HCT116 (cell line): ENCODE results near the gene KIF5A. TPM values are rescaled to one million over a fixed set of nuclear protein-coding genes. Genes with fewer than 3 reads are reported as not detected.

Experiments used
- ATAC-seq: fragments of 200-7000 bp; cut with Tn5 transposase; 2 replicates; pipeline ENCODE4 v1.9.1; 2020; ENCODE audit warnings: mild to moderate bottlenecking, moderate library complexity
- BruUV-seq: library from RNA; stranded (reverse); fragments of 400-500 nt; replicated peaks from 2 replicates; lab custom pipeline; 2021; lab: Mats Ljungman, UMichigan
- CTCF ChIA-PET: fragments of 300-600 bp; sonication (Branson Sonifier 250); formaldehyde crosslinking; loops from one replicate; lab custom pipeline; 2021; ENCODE audit warnings: antibody characterized with exemption; lab: Charles Lee
- POLR2A ChIA-PET: fragments of 300-600, 350-600 bp; sonication (Branson Sonifier 250); formaldehyde crosslinking; loops from one replicate; lab custom pipeline; 2021; ENCODE audit warnings: antibody characterized with exemption; lab: Charles Lee
- RAD21 ChIA-PET, 2 experiments: fragments of 300-600 bp; sonication (Branson Sonifier 250); formaldehyde crosslinking; loops; one replicate each; lab custom pipeline; 2023; ENCODE audit warnings: low total read pairs in 2 of 2; ENCODE audit not compliant: uncharacterized antibody in 2 of 2, unreplicated experiment in 2 of 2, low non-redundant PET in 1 of 2; lab: Charles Lee
- DNase-seq: peaks from one replicate; pipeline ENCODE4 v3.0.0-alpha.2; 2010; ENCODE audit warnings: low read depth, low spot score
- H2AFZ ChIP-seq: fragments of 200-600 bp; shearing (Covaris generic), sonication (generic); 2 replicates; pipeline ENCODE4 v1.6.1; 2017; ENCODE audit warnings: low read depth, mixed run types, mixed read lengths, antibody characterized with exemption, low read length; ENCODE audit not compliant: poor library complexity, severe bottlenecking
- H3K27ac ChIP-seq: 2 replicates; pipeline ENCODE4 v1.5.1; 2012; ENCODE audit warnings: low read depth, low read length
- H3K27me3 ChIP-seq: fragments of 200-600 bp; sonication (generic); 2 replicates; pipeline ENCODE4 v1.6.1; 2016; ENCODE audit warnings: mixed run types, low read length, mixed read lengths; ENCODE audit not compliant: insufficient read depth
- H3K36me3 ChIP-seq, 2 experiments: fragments of 200-500 bp in 1 of 2; fragments of 200-600 bp in 1 of 2; sonication (Bioruptor generic) in 1 of 2; sonication (generic) in 1 of 2; 2 replicates each; pipeline versions ENCODE4 v1.5.1 to v1.6.1; 2014 to 2016; ENCODE audit warnings: low read length in 2 of 2, inconsistent platforms in 1 of 2, mixed read lengths in 1 of 2, mixed run types in 1 of 2; ENCODE audit not compliant: insufficient read depth in 2 of 2, control insufficient read depth in 1 of 2
- H3K4me1 ChIP-seq, 2 experiments: fragments of 200-600 bp in 1 of 2; sonication (generic) in 1 of 2; 2 replicates each; pipeline versions ENCODE4 v1.5.1 to v1.6.1; 2012 to 2017; ENCODE audit warnings: low read length in 2 of 2, inconsistent platforms in 1 of 2, mild to moderate bottlenecking in 1 of 2, mixed read lengths in 1 of 2, mixed run types in 1 of 2, moderate library complexity in 1 of 2; ENCODE audit not compliant: insufficient read depth in 2 of 2, control insufficient read depth in 1 of 2
- H3K4me2 ChIP-seq: fragments of 200-600 bp; sonication (generic); 2 replicates; pipeline ENCODE4 v1.6.1; 2017; ENCODE audit warnings: mixed run types, low read length, mixed read lengths
- H3K4me3 ChIP-seq, 2 experiments: fragments of 200-600 bp in 1 of 2; sonication (generic) in 1 of 2; replicated peaks in 1 of 2; 2 replicates each; pipeline ENCODE4 v1.5.1; 2011 to 2016; ENCODE audit warnings: low read length in 2 of 2, control low read depth in 1 of 2, low read depth in 1 of 2, mild to moderate bottlenecking in 1 of 2, mixed read lengths in 1 of 2, mixed run types in 1 of 2
- H3K79me2 ChIP-seq: fragments of 200-600 bp; sonication (generic); 2 replicates; pipeline ENCODE4 v1.6.1; 2017; ENCODE audit warnings: mild to moderate bottlenecking, mixed run types, low read length, moderate library complexity, mixed read lengths; ENCODE audit not compliant: insufficient read depth
- H3K9ac ChIP-seq: fragments of 200-600 bp; sonication (generic); 2 replicates; pipeline ENCODE4 v1.6.1; 2016; ENCODE audit warnings: low read length, mixed read lengths
- H3K9me2 ChIP-seq: fragments of 200-600 bp; sonication (generic), shearing (Covaris generic); 2 replicates; pipeline ENCODE4 v1.6.1; 2017; ENCODE audit warnings: mixed run types, mild to moderate bottlenecking, moderate library complexity; ENCODE audit not compliant: insufficient read depth
- H3K9me3 ChIP-seq, 2 experiments: fragments of 200-500 bp in 1 of 2; fragments of 200-600 bp in 1 of 2; sonication (Bioruptor generic) in 1 of 2; sonication (generic) in 1 of 2; 2 replicates each; pipeline ENCODE4 v1.6.1; 2014 to 2017; ENCODE audit warnings: low read length in 2 of 2, mixed read lengths in 2 of 2, inconsistent platforms in 1 of 2, low read depth in 1 of 2, mild to moderate bottlenecking in 1 of 2, mixed run types in 1 of 2, moderate library complexity in 1 of 2; ENCODE audit not compliant: control insufficient read depth in 1 of 2, insufficient read depth in 1 of 2
- H4K20me1 ChIP-seq: fragments of 200-600 bp; sonication (generic), shearing (Covaris generic); 2 replicates; pipeline ENCODE4 v1.6.1; 2017; ENCODE audit warnings: mixed run types, mild to moderate bottlenecking, moderate library complexity; ENCODE audit not compliant: insufficient read depth
- CBX3 ChIP-seq: IDR thresholded peaks from 2 replicates; pipeline ENCODE4 v1.6.1; 2012; ENCODE audit warnings: low read depth
- ELF1 ChIP-seq: IDR thresholded peaks from 2 replicates; pipeline ENCODE4 v1.6.1; 2012; ENCODE audit warnings: low read depth, borderline replicate concordance
- EZH2 ChIP-seq: fragments of 200-600 bp; sonication (generic); IDR thresholded peaks from 2 replicates; pipeline ENCODE4 v1.6.1; 2017; ENCODE audit warnings: antibody characterized with exemption, mixed run types
- RAD21 ChIP-seq: IDR thresholded peaks from 2 replicates; pipeline ENCODE4 v1.6.1; 2012; ENCODE audit warnings: low read depth, mild to moderate bottlenecking
- ZFX ChIP-seq: fragments of 450-650 bp; IDR thresholded peaks from 2 replicates; pipeline ENCODE4 v1.6.1; 2017
- intact Hi-C: fragments of 100-400 bp; cut with micrococcal nuclease; formaldehyde crosslinking; loops from 2 replicates; pipeline ENCODE4 v1.10.0; 2022
- total RNA-seq: library from RNA; stranded (reverse); gene quantifications from one replicate; pipeline ENCODE4 v1.2.1, GENCODE V29; 2021; ENCODE audit not compliant: unreplicated experiment
- TF ChIP-seq, protein P1 (sequence below): IDR thresholded peaks from 2 replicates; pipeline ENCODE4 v1.6.1; 2011; ENCODE audit warnings: mild to moderate bottlenecking, low read length, moderate library complexity; ENCODE audit not compliant: insufficient replicate concordance; ENCODE audit errors: extremely low read depth

KIF5A gene
- total RNA-seq, 1 experiment from 2014 or later = 5.2 TPM

DNA sequence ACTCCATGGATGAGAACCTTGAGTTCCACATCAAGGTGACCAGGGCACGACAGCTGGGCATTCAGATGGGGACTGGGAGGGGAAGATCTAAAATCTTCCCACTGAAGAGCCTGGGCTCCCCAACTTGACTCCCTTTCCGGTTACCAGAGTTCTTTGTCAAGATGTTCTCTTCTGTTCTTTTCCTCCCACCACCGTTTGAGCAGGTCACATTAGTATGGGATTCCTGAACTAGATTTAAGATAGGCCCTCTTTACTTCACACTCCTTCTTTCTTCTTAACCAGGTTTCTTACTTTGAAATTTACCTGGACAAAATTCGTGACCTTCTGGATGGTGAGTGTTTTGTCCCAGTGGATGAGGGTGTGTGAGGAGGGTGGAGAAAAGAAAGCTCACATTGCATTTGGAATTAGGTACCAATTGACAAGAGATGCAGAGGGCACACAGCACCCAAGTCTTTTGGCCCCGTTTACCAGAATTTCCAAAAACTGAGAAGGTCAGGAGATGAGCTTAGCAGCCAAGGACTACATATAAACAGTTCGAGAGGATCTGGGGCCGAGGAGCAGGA lies 14.4 kb downstream of the KIF5A start:
- intact Hi-C loops = no loop called here
- RAD21 ChIA-PET = no interaction called here
- no peaks in the 10 kb centered on the region for H3K9me2 ChIP-seq
- no peak for DNase-seq
- H3K27ac ChIP-seq = no peak overlapping the region
- no peak overlapping the region for H2AFZ ChIP-seq
- H3K9me3 ChIP-seq = no peaks in the 10 kb centered on the region
- POLR2A ChIA-PET = no interaction called here
- H3K36me3 ChIP-seq = no peaks in the 10 kb centered on the region; a peak in 2 of 4 replicates
- TF ChIP-seq ELF1 = no peak
- no peak for TF ChIP-seq ZFX
- TF ChIP-seq, protein P1, sequence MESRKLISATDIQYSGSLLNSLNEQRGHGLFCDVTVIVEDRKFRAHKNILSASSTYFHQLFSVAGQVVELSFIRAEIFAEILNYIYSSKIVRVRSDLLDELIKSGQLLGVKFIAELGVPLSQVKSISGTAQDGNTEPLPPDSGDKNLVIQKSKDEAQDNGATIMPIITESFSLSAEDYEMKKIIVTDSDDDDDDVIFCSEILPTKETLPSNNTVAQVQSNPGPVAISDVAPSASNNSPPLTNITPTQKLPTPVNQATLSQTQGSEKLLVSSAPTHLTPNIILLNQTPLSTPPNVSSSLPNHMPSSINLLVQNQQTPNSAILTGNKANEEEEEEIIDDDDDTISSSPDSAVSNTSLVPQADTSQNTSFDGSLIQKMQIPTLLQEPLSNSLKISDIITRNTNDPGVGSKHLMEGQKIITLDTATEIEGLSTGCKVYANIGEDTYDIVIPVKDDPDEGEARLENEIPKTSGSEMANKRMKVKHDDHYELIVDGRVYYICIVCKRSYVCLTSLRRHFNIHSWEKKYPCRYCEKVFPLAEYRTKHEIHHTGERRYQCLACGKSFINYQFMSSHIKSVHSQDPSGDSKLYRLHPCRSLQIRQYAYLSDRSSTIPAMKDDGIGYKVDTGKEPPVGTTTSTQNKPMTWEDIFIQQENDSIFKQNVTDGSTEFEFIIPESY = no peak
- no peak for TF ChIP-seq CBX3
- peaks cover 9 to 11% of the 10 kb centered on the region in 2 experiments for H3K4me1 ChIP-seq
- no peaks in the 10 kb centered on the region for H3K79me2 ChIP-seq
- no peak for ATAC-seq
- H3K9ac ChIP-seq = no peak overlapping the region
- no TSS peak for BruUV-seq
- H3K4me2 ChIP-seq = no peak overlapping the region
- no peaks in the 10 kb centered on the region for H3K27me3 ChIP-seq
- H3K4me3 ChIP-seq = no peak overlapping the region
- CTCF ChIA-PET = interaction anchor here (1.1 kb wide), 1 partner anchor 19 kb away, joined by 5 read pairs; no protein-coding TSS in a partner anchor
- no peaks in the 10 kb centered on the region for H4K20me1 ChIP-seq

DNA sequence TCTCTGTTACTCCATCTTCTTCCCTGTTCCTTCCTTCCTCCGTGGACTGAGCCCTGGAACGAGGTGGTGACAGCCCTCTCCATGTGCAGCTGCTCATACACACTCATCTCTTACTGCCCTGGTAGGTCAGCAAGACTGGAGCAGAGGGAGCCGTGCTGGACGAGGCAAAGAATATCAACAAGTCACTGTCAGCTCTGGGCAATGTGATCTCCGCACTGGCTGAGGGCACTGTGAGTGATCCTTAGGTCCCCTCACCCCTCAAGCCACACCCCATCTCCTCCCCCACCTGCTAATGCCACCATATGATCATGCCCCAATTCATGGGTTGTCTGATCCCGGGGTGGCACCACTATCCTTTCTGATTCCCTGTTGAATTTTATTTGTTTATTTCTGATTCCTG lies 19.0 kb downstream of the KIF5A start:
- CTCF ChIA-PET = no interaction called here
- RAD21 ChIA-PET = no interaction called here
- intact Hi-C loops = no loop called here

More for the DNA sequence above, 19.0 kb downstream of the KIF5A start:
- Histone ChIP-seq H3K27me3 (no peaks in the 10 kb centered on the region), H3K36me3 (peaks cover 0 to 6% of the 10 kb centered on the region in 2 experiments; a peak in 2 of 4 replicates), H3K27ac (no peak overlapping the region)
- POLR2A ChIA-PET = no interaction called here
- no peak for TF ChIP-seq RAD21
- no peak for TF ChIP-seq EZH2
- TF ChIP-seq, all 23 proteins: peak for 0
- no peak for ATAC-seq
- Histone ChIP-seq H3K9ac (no peak overlapping the region), H2AFZ (no peak overlapping the region), H3K9me2 (no peaks in the 10 kb centered on the region), H3K9me3 (no peaks in the 10 kb centered on the region), H3K4me2 (no peak overlapping the region), H3K4me3 (no peak overlapping the region), H3K79me2 (no peaks in the 10 kb centered on the region), H4K20me1 (no peaks in the 10 kb centered on the region), H3K4me1 (no peaks in the 10 kb centered on the region)
- DNase-seq = no peak
- BruUV-seq = no TSS peak
